GM12801 (cell line): Measurements from ENCODE around the gene TUBB3.

ENCODE experiments used
- CTCF ChIP-seq: IDR thresholded peaks from one replicate; pipeline ENCODE4 v1.5.1; 2011; ENCODE audit warnings: control low read depth; ENCODE audit not compliant: insufficient read length; ENCODE audit errors: extremely low read depth

The TUBB3 gene

GRCh38 chr16:89936034-89936433 is 12.9 kb downstream of the TUBB3 start:
- TF ChIP-seq CTCF: no peak

GRCh38 chr16:89936508-89936907 is 13.4 kb downstream of the TUBB3 start:
- TF ChIP-seq CTCF: no peak

GRCh38 chr16:89936981-89937380 is 13.8 kb downstream of the TUBB3 start:
- TF ChIP-seq CTCF: no peak

- TF ChIP-seq CTCF: no peak
Observed at GRCh38 chr16:89938175-89938885, 15.2 kb downstream of the TUBB3 start.

- no peak for TF ChIP-seq CTCF
Observed at GRCh38 chr16:89944773-89945172, 21.6 kb downstream of the TUBB3 start.

- no peak for TF ChIP-seq CTCF
Observed at GRCh38 chr16:89945654-89946053, 22.5 kb downstream of the TUBB3 start.

GRCh38 chr16:89946515-89946914 is 23.4 kb downstream of the TUBB3 start:
- TF ChIP-seq CTCF: no peak
